ENCODE data around the gene LIMS2.

LIMS2 gene

DNA sequence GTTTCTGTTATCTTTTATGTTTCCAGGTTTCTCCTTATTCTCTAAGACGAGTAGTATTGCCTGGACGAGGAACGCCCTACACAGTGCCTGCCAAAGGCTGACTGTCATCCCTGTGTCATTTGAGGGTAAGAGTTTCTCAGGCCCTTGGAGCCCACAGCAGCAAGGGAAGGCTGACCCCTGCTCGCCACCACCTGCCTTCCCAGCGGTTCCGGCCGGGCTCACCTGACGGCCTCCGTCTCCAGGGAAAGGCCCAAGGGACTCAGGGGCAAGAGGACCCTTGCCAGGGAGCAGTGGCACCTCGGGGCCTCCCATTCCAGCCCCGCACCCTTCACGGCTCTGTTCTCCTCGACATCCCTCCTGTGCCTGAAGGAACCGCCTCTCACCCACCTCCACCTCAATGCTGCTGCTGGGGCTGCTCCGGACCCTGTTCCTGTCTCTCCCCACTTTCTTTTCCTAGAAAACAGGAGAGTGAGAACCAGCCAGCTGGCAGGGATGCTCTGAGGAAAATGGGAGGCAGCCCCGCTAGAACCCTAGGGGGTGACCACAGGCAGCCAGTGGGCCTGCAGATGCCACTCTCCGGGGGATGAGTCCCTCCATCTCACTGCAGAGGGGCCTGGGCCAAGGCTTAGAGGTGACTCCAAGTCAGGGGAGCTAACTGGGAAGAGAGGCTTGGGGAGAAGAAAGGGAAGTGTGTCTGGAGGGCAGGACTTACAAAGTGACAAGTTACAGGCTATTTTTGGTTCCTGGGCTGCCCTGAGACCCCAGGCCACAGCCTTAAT lies 1.9 kb downstream of the LIMS2 start:
- no peak for DNase-seq

- DNase-seq: no peak
These were observed 2.7 kb downstream of the LIMS2 start for GRCh38 chr2:127672341-127673224.

DNA sequence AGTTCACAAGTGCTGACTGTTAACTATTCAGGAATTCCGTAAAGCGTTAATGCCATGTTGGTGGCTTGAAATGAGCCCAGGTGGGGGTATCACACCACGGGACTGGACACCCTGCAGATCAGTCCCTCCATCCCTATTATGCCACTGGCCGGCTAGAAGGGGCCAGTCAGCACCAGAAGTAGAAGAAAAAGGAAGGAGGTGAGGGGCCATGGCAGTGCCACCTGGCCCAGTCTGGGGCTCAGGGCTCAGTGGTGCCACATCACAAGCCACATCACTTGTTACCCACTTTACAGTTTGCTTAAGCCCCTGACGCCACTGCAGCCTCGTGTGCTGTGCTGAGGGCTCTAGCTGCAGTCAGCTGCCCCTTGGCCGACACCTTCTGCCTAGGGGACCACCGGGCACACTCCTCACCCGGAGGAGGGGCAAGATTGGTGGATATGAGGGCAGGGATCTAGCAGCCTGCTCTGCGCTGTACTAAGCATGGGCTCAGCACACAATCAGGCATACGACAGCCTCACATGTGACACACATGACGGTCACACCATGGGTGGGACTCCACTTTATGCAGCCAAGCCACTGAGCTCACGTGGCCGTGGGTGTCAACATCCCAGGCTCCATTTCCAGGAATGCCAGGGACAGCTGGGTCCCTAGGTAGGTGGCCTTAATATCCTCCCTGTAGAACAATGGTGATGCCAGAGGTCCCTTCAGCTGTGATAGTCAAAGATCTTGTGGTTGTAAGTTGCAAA lies 3.6 kb downstream of the LIMS2 start:
- DNase-seq: no peak

DNA sequence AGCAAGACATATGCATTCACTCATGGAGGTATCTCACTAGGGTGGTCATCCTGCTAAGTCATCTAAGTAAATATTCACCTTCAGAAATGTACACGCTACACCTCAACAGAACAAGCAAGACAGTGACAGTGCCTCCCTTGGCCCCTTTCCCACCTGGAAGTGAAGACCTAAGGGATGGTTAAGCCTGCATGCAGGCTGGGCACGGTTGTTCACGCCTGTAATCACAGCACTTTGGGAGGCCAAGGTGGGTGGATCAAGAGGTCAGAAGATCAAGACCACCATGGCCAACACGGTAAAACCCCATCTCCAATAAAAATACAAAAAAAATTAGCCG lies 4.4 kb downstream of the LIMS2 start:
- no peak for DNase-seq

DNA sequence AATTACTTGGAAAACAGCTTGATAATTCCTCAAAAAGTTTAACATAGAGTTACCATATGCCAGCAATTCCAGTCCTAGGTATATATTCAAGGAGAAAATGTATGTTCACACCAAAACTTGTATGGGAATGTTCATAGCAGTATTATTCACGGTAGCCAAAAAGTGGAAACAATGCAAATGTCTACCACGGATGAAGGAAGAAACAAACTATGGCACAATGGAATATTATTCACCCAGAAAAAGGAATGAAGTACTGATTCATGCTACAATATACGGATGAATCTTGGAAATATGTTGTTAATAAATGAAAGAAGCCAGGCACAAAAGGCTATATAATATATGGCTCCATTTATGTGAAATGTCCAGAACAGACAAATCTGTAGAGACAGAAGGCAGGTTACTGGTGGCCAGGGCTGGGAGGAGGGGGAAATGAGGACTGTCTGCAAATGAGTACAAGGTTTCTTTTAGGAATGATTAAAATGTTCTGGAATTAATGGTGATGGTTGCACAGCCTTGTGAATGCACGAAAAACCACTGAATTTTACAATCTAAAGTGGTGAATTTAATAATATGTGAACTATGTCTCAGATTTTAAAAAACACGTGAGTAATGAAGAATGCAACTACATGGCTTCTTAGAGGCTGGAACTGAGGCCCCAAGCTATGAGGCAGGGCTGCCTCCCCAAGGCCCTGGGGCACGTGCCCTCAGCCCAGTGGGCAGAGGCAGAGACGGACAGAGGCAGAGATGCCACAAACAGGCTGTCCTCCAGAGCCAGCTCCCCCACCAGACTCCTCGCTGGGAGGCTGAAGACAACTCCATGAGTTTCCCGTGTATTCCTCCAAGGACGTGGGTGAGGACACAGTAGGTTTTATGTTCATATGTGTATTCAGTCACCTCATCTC lies 5.0 kb downstream of the LIMS2 start:
- DNase-seq: no peak

GRCh38 chr2:127669056-127669455 lies 6.3 kb downstream of the LIMS2 start:
- no peak for DNase-seq

- no peak for DNase-seq
These were observed 9.9 kb downstream of the LIMS2 start for GRCh38 chr2:127665267-127665893.

- DNase-seq: no peak
These were observed 10.5 kb downstream of the LIMS2 start for GRCh38 chr2:127664895-127665225.

- DNase-seq: no peak
These were observed 11.1 kb downstream of the LIMS2 start for GRCh38 chr2:127664065-127664894.

- no peak for DNase-seq
These were observed 11.7 kb downstream of the LIMS2 start for GRCh38 chr2:127663566-127664064.

GRCh38 chr2:127662937-127663565 lies 12.3 kb downstream of the LIMS2 start:
- no peak for DNase-seq

- DNase-seq: no peak
These were observed 13.3 kb downstream of the LIMS2 start for GRCh38 chr2:127661949-127662510.

- no peak for DNase-seq
These were observed 14.2 kb downstream of the LIMS2 start for GRCh38 chr2:127661072-127661649.

DNA sequence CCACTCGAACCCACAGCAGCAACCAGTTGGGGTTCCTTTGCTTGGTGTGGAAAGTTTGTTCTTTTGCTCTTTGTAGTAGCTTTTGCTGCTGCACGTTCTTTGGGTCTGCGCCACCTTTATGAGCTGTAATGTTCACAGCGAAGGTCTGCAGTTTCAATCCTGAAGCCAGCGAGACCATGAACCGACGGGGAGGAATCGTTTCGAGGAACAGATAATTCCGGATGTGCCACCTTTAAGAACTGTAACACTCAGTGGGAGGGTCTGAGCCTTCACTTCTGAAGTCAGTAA lies 15.1 kb downstream of the LIMS2 start:
- no peak for DNase-seq

- DNase-seq: peak; percentile 72
These were observed 15.7 kb downstream of the LIMS2 start for GRCh38 chr2:127659408-127660290.

DNA sequence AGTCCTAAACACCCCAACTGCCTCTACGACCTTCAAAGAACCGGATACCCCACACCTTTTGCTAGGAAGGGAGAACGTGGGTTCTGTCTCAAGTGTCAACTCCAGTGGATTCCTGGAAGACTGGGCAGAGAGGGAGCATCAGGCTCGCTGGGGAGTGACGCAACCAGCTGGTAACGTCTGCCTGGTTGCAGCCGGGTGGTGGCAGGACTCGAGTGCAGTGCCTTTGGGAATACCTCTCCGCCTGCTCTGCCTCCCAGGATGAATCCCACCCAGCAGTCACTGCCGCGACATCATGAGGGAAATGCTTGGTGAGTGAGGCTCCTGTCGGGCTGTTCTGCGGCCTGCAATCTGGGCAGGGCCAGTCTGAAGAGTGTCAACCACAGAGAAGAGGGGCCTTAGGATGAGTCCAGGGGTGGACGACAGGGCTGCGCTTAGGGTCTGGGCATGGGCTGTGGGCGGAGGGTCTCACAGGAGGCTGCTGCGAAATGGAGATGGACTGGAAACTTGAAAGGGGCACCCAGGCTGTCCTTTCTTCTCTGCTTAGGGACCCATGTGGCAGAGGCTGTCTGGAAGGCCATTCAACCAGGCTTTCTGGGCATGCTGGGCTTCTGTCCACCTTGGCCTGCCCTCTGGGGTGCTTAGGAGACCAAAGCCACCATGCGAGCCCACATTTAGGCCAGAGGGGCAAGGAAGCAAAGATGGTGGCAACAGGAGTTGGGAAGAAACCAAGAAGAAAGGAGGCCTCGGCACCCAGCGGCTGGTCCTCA lies 16.5 kb downstream of the LIMS2 start:
- no peak for DNase-seq

GRCh38 chr2:127658146-127658545 lies 17.2 kb downstream of the LIMS2 start:
- DNase-seq: no peak

GRCh38 chr2:127657232-127657595 lies 18.1 kb downstream of the LIMS2 start:
- no peak for DNase-seq
